ENCODE measurements around the gene CD302. TPM values are rescaled to one million over a fixed set of nuclear protein-coding genes. Genes with fewer than 3 reads are reported as not detected.

Gene CD302
- total and polyA plus RNA-seq, 4 donors = 65.9 to 118 (median 96.8) TPM

GRCh38 chr2:159802673-159803072 lies 4.7 kb upstream of the CD302 start:
- Histone ChIP-seq H3K27ac (ENCODE audit: low read depth in 1 of 2, low read length in 2 of 2) (no peak overlapping the region), H3K36me3 (ENCODE audit: control insufficient read depth in 4 of 4, insufficient read depth in 3 of 4, low read depth in 1 of 4, low read length in 3 of 4) (no peaks in the 10 kb centered on the region), H3K9ac (ENCODE audit: low read depth in 1 of 2, low read length in 2 of 2) (no peak overlapping the region), H3K27me3 (ENCODE audit: control insufficient read depth in 4 of 4, insufficient read depth in 4 of 4, low read length in 3 of 4) (no peaks in the 10 kb centered on the region), H3K4me3 (ENCODE audit: low read depth in 1 of 3, low read length in 3 of 3) (no peak overlapping the region), H3K4me1 (ENCODE audit: control insufficient read depth in 4 of 4, insufficient read depth in 4 of 4, low read length in 3 of 4) (peaks cover 11 to 44% (median 15%) of the 10 kb centered on the region in 4 donors), H3K9me3 (ENCODE audit: control insufficient read depth in 4 of 4, low read length in 3 of 4) (no peaks in the 10 kb centered on the region)
- TF ChIP-seq RXRA (IDR thresholded peaks at IDR 0.05) = peak; percentile 48 to 76
- TF ChIP-seq SP1 (IDR thresholded peaks at IDR 0.05) = peak; percentile 68
- peak; percentile 41 to 65 for TF ChIP-seq HNF4A (conservative IDR thresholded peaks at IDR 0.05)
- TF ChIP-seq REST (IDR thresholded peaks at IDR 0.05) = no peak
- TF ChIP-seq JUND (IDR thresholded peaks at IDR 0.05) = peak in 1 of 2 donors; percentile 25
- TF ChIP-seq EGR1 (IDR thresholded peaks at IDR 0.05; ENCODE audit: low read depth in 2 of 2) = peak in 1 of 2 donors; percentile 63
- no peak for TF ChIP-seq HNF4G (IDR thresholded peaks at IDR 0.05)
- TF ChIP-seq MAX (IDR thresholded peaks at IDR 0.05) = peak; percentile 53
- peak; percentile 28 for TF ChIP-seq YY1 (IDR thresholded peaks at IDR 0.05)
- DNase-seq (ENCODE audit: low spot score) = no peak
- 39% methylated on average over 5 of the region's 5 CpGs for WGBS

- Histone ChIP-seq H3K27me3 (ENCODE audit: control insufficient read depth in 4 of 4, insufficient read depth in 4 of 4, low read length in 3 of 4) (no peaks in the 10 kb centered on the region), H3K36me3 (ENCODE audit: control insufficient read depth in 4 of 4, insufficient read depth in 3 of 4, low read depth in 1 of 4, low read length in 3 of 4) (no peaks in the 10 kb centered on the region), H3K9me3 (ENCODE audit: control insufficient read depth in 4 of 4, low read length in 3 of 4) (no peaks in the 10 kb centered on the region), H3K9ac (ENCODE audit: low read depth in 1 of 2, low read length in 2 of 2) (no peak overlapping the region), H3K4me3 (ENCODE audit: low read depth in 1 of 3, low read length in 3 of 3) (no peak overlapping the region), H3K4me1 (ENCODE audit: control insufficient read depth in 4 of 4, insufficient read depth in 4 of 4, low read length in 3 of 4) (peaks cover 12 to 60% (median 30%) of the 10 kb centered on the region in 4 donors), H3K27ac (ENCODE audit: low read depth in 1 of 2, low read length in 2 of 2) (no peak overlapping the region)
- no peak for DNase-seq (ENCODE audit: low spot score)
- WGBS = 39% methylated on average over 1 of the region's 1 CpG
- no peak for TF ChIP-seq JUND (IDR thresholded peaks at IDR 0.05)
- no peak for TF ChIP-seq EGR1 (IDR thresholded peaks at IDR 0.05; ENCODE audit: low read depth in 2 of 2)
- TF ChIP-seq CTCF (IDR thresholded peaks at IDR 0.05; ENCODE audit: low read depth, low read length, missing input control) = no peak
- no peak for TF ChIP-seq MAX (IDR thresholded peaks at IDR 0.05)
- TF ChIP-seq REST (IDR thresholded peaks at IDR 0.05) = no peak
- TF ChIP-seq HNF4A (conservative IDR thresholded peaks at IDR 0.05) = peak; percentile 61 to 65
- no peak for TF ChIP-seq ATF3 (IDR thresholded peaks at IDR 0.05)
- no peak for TF ChIP-seq SP1 (IDR thresholded peaks at IDR 0.05)
- no peak for TF ChIP-seq RXRA (IDR thresholded peaks at IDR 0.05)
- TF ChIP-seq YY1 (IDR thresholded peaks at IDR 0.05) = no peak
- TF ChIP-seq HNF4G (IDR thresholded peaks at IDR 0.05) = no peak
- no peak for TF ChIP-seq GABPA (IDR thresholded peaks at IDR 0.05 in 1 of 2, conservative IDR thresholded peaks at IDR 0.05 in 1 of 2)
- TF ChIP-seq TAF1 (conservative IDR thresholded peaks at IDR 0.05) = no peak
- TF ChIP-seq ZBTB33 (IDR thresholded peaks at IDR 0.05) = no peak
- peak; percentile 13 for TF ChIP-seq FOXA1 (IDR thresholded peaks at IDR 0.05)
- peak; percentile 55 for TF ChIP-seq FOXA2 (IDR thresholded peaks at IDR 0.05)
- no peak for TF ChIP-seq NR2F2 (IDR thresholded peaks at IDR 0.05)
- TF ChIP-seq RAD21 (IDR thresholded peaks at IDR 0.05) = no peak
Measured at GRCh38 chr2:159799833-159800232, 1.8 kb upstream of the CD302 start.

Data from liver (tissue), 9 donors.